GM23248 (cell line): ENCODE data around the gene BMERB1.

Experiments used
- EZH2 ChIP-seq: fragments of 200-600 bp; sonication (generic); IDR thresholded peaks from 2 replicates; pipeline ENCODE4 v1.6.1; 2018; ENCODE audit warnings: antibody characterized with exemption, mild to moderate bottlenecking; ENCODE audit not compliant: insufficient read depth, poor library complexity, severe bottlenecking
- EZH2phosphoT487 ChIP-seq: fragments of 200-600 bp; sonication (generic); IDR thresholded peaks from 2 replicates; pipeline ENCODE4 v1.6.1; 2018; ENCODE audit warnings: antibody characterized with exemption, moderate library complexity, mild to moderate bottlenecking, low read depth; ENCODE audit not compliant: insufficient read depth

DNA sequence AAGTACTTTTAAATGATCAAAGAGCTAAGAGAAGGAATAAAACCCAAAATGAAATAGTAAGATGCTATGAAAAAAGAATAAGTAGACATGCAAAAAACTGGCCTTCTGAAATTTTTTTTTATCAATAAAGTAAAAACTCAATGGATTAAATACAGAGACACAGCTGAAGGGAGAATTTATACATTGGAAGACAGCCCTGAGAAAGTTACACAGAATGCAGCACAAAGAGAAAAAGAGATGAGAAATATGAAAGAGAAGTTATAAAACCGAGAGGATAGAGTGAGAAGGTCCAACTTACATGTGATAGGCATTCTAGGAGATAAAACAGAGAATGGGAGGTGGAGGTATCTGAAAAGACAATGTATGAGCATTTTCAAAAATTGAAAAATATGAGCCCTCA lies 151.6 kb downstream of the BMERB1 start:
- no peak for TF ChIP-seq EZH2phosphoT487
- TF ChIP-seq EZH2: no peak
